Fibroblast of lung (primary cell): ENCODE data around the gene SLC7A4.

ENCODE experiments used
- EZH2 ChIP-seq: IDR thresholded peaks from 2 replicates; pipeline ENCODE4 v1.5.1; 2012; ENCODE audit warnings: low read length, control low read depth, mild to moderate bottlenecking; ENCODE audit errors: missing control alignments
- TF ChIP-seq, protein P1 (sequence below), 2 donors: IDR thresholded peaks in 1 of 2; conservative IDR thresholded peaks in 1 of 2; 1 replicate in 1 of 2; 2 replicates in 1 of 2; pipeline ENCODE4 v1.5.1; 2011 to 2012; ENCODE audit warnings: low read length in 2 of 2, control low read depth in 1 of 2, inconsistent platforms in 1 of 2, low read depth in 1 of 2, mild to moderate bottlenecking in 1 of 2

DNA sequence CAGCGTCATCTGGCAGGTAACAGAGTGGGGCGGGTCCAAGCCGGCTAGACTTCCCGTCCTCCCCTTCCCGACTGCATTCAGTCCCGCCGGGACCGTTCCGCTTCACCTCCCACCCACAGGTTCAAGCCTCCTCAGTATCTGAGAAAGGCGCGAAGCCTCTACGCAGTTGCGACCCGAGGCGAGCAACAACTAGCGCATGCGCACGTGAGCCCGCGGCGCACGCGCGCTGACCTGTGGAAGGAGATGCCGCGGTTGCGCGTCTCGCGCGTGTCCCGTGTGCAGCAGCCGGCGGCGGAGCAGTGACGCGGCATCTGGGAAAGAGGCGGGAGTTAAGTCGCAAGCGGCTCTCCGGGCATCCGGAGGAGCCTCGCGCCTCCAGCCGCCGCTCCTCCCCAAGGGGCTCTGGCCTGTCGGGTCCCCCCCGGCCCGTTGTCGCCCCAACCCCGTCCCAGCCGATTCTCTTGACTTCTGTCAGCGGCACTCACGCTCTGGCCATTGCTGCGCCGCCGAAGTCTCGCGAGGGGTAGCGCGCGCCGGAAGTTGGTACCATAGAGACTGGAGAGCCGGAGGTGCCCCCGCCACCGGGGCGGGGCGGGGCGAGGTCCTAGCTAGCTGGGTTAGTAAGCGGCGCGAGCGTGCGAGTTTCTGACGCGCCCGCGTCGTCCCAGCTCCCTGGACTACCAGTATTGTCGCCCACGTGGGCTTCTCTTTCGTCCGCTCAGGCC lies 30.6 kb downstream of the SLC7A4 start, which contains the start of gene THAP7:
- TF ChIP-seq, protein P1, sequence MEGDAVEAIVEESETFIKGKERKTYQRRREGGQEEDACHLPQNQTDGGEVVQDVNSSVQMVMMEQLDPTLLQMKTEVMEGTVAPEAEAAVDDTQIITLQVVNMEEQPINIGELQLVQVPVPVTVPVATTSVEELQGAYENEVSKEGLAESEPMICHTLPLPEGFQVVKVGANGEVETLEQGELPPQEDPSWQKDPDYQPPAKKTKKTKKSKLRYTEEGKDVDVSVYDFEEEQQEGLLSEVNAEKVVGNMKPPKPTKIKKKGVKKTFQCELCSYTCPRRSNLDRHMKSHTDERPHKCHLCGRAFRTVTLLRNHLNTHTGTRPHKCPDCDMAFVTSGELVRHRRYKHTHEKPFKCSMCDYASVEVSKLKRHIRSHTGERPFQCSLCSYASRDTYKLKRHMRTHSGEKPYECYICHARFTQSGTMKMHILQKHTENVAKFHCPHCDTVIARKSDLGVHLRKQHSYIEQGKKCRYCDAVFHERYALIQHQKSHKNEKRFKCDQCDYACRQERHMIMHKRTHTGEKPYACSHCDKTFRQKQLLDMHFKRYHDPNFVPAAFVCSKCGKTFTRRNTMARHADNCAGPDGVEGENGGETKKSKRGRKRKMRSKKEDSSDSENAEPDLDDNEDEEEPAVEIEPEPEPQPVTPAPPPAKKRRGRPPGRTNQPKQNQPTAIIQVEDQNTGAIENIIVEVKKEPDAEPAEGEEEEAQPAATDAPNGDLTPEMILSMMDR (conservative IDR thresholded peaks at IDR 0.05 in 1 of 2, IDR thresholded peaks at IDR 0.05 in 1 of 2; ENCODE audit: low read depth in 1 of 2, low read length in 2 of 2), result no peak
- TF ChIP-seq EZH2, result no peak
